HS-5 (cell line): Measurements from ENCODE around the gene SH3BGRL3.
"Not testable (repeated sequence)": the region's sequence is repeated elsewhere in the genome, so short reads cannot be mapped to it uniquely, and the experiment has no call there.

Source experiments
- DNase-seq: peaks from one replicate; pipeline ENCODE4 v3.0.0-alpha.2; 2012; ENCODE audit warnings: low read depth

Gene SH3BGRL3

GRCh38 chr1:26290882-26291261 lies 11.0 kb downstream of the SH3BGRL3 start:
- no peak for DNase-seq

- DNase-seq, result no peak
Measured at GRCh38 chr1:26291433-26291832, 11.5 kb downstream of the SH3BGRL3 start.

DNA sequence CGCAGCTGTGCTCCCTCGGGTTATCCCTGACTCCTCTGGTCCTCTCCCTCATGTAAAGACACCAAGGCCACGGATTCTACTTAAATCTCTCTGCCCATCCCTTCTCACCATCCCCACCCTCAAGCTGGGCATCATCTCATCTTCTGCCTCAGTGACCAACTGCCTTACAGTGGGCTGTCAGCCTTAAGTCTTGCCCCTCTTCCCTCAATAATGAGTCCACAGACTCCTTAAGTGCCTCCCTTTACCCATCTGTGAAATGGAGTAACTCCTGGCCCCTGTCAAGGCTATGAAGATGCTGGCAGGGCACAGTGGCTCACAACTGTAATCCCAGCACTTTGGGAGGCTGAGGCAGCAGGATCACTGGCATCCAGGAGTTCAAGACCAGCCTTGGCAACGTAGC lies 12.1 kb downstream of the SH3BGRL3 start:
- DNase-seq, result no peak

- not testable (repeated sequence) for DNase-seq
Measured at GRCh38 chr1:26292735-26293134, 12.8 kb downstream of the SH3BGRL3 start.

DNA sequence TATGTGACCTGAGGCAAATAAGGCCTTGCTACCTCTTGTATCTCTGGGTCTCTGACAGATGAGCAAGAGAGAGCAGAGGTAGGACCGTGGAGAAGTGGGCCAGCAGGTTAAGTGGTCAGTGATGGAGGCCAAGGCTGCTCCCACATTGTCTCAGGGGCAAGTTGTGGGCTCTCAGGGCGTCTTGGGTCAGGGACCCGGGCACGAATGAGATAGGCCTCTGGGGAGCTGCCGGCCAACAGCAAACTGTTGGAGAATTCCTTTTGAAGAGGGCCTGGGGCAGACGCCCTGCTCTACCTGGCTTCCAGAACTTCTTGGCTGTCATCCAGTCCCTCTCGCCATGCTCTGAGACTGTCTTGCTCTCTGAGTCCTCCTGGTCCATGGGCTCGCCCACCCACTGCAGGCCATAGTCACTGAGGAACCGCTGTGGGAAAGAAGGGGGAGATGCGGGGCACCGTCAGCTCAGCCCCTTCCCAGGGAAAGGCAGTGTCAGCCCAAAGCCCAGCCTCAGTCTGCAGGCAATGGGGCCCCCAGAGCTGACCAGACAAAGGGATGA lies 14.1 kb downstream of the SH3BGRL3 start:
- no peak for DNase-seq

GRCh38 chr1:26295194-26296138 lies 15.6 kb downstream of the SH3BGRL3 start:
- no peak for DNase-seq

DNA sequence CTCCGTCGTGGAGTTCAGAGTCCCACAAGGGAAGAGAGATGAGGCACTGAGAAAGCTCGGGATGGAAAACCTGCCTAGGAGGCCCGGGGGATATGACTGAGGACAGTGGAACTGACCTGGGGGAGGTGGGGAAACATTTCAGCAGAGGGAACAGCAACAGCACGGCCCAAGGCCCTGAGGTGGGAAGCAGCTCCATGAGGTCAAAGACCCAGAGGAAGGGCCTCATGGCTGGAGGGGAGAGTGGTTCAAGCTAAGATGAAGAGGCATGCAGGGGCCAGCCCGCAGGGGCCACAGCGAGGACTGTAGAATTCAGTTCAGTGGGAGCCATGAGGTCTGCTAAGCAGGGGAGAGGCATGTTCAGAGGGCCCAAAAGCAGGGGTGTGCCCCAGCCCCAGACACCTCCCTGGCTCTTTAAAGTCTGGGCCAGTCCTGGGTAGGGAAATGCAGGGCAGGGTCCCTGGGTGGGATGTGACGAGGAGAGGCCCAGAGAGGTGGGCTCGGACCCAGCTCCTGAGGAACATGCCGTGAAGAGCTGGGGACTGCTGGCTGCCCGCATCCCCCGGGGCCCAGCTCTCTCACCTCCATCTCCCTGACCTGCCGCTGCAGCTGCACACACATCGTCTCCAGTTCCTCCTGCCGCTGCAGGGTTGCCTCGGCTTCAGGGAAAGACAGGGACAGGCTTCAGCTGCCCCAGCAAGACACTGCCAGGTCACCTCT lies 16.6 kb downstream of the SH3BGRL3 start:
- no peak for DNase-seq

GRCh38 chr1:26297057-26297790 lies 17.3 kb downstream of the SH3BGRL3 start:
- DNase-seq, result no peak

GRCh38 chr1:26297791-26298124 lies 17.9 kb downstream of the SH3BGRL3 start:
- no peak for DNase-seq

GRCh38 chr1:26300578-26301275 lies 20.8 kb downstream of the SH3BGRL3 start:
- no peak for DNase-seq

DNA sequence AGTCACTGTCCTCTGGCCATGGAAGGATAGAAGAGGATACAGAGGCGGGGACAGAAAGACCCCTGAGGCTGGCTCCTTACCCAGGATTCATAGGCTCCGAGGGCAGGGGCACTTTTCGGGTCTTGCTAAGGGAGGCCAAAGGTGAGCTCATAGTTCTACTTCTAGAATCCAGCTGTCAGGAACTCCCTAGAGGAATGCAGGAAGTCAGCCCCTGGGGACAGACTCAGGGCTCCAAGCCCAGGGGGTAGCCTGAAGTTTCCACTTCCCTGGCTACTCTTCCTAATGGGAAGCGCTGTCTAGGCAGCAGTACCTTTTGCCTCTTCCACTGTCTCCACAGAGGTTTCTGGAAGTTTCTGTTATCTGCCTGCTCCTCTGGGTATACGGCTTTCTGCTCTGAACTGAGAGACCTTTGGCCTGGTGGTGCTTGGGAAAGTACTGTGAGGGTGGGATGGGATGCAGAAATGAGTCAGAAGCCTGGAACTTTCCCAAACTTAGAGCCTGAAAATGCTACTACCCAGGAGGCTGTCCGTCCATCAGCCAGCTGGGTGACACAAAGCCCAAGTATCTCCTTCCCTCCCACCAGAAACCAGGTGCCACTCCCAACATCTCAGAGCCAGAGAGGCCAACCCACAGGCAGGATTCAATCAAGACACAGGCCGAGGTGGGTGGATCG lies 23.0 kb downstream of the SH3BGRL3 start:
- peak; percentile 70 for DNase-seq

DNA sequence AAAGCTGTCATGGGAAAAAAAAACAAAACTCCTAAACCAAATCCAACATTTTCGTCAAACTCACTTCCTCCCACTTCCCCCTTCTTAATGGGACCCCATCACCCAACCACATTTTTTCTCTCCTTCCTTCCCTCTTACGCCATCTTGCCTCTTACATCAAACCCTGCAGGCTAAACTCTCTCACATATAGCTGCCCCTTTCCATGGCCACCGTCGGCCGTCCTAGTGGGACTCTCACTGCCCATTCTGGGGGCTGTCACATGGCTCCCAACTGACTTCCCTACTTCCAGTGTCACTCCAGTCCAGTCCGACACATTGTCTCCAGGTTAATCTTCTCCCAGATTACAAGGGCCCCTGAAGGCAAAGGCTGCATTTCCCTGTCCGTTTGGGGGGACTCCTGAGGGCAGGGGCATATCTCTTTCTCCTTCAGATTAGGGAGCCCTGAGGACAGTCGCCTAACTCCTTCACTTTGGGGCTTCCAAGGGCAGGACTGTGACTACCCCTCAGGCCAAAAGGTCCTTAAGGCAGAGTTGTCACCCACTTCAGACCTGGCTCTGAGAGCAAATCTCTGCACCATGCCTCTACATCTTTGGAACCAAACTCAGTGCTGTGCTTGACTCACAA lies 25.9 kb downstream of the SH3BGRL3 start:
- DNase-seq, result no peak

GRCh38 chr1:26306290-26307229 lies 26.7 kb downstream of the SH3BGRL3 start, which contains the start of gene UBXN11:
TSS of gene UBXN11 (minus strand) at chr1:26306636. CDS start at chr1:26302883, 3,753 bp downstream.
- DNase-seq, result peak; percentile 84

- no peak for DNase-seq
Measured at GRCh38 chr1:26307363-26307781, 27.5 kb downstream of the SH3BGRL3 start.

DNA sequence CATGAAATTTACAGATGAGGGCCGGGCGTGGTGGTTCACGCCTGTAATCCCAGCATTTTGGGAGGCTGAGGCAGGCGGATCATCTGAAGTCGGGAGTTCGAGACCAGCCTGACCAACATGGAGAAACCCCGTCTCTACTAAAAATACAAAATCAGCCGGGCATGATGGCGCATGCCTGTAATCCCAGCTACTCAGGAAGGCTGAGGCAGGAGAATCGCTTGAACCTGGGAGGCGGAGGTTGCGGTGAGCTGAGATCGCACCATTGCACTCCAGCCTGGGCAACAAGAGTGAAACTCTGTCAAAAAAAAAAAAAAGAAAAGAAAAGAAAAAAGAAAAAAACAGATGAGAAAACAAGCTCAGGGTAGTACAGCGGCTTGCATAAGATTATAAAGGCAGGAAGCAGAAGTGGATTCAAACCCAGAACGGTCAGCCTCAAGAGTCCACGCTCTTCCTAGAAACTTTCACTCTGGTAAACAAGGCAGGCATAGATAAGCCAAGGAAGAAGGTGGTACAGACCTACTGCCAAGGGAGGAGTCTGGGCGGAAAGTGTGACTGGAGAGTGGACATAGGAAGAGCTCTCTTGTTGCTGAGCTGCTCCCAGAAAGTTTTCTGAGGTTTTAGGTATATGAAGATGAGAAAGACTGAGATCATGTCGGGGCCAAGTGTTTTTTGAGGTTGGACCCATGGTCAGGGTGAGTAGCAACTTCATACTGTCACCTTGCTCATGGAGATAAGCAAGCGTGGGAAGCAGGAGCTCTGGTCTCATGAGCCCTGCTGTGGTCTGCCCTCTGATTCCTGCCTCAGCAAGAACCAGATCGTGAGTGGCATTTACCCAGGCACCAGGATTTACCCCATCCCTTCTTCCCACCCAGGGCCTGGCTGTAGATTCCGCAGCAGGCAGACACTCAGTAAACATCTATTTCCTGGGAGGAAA lies 28.3 kb downstream of the SH3BGRL3 start:
- not testable (repeated sequence) for DNase-seq

DNA sequence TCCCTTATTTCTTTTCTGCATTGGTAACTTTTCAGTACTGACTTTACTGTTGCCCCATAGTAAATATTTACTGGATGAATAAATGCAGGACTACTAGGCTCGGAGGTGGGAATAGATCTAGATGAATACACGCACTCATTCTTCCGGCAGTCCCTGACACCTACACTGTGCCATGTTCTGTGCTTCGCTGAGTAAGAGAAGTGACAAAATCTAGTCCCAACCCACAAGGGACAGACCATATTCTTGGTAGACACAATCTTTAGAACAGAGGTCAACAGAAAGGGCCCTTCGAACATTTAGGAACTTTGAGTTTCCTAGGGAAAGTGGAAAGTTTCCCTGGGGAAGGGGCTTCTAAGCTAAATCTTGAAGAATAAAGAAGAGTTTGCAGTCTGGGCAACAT lies 34.6 kb downstream of the SH3BGRL3 start:
- DNase-seq, result no peak

DNA sequence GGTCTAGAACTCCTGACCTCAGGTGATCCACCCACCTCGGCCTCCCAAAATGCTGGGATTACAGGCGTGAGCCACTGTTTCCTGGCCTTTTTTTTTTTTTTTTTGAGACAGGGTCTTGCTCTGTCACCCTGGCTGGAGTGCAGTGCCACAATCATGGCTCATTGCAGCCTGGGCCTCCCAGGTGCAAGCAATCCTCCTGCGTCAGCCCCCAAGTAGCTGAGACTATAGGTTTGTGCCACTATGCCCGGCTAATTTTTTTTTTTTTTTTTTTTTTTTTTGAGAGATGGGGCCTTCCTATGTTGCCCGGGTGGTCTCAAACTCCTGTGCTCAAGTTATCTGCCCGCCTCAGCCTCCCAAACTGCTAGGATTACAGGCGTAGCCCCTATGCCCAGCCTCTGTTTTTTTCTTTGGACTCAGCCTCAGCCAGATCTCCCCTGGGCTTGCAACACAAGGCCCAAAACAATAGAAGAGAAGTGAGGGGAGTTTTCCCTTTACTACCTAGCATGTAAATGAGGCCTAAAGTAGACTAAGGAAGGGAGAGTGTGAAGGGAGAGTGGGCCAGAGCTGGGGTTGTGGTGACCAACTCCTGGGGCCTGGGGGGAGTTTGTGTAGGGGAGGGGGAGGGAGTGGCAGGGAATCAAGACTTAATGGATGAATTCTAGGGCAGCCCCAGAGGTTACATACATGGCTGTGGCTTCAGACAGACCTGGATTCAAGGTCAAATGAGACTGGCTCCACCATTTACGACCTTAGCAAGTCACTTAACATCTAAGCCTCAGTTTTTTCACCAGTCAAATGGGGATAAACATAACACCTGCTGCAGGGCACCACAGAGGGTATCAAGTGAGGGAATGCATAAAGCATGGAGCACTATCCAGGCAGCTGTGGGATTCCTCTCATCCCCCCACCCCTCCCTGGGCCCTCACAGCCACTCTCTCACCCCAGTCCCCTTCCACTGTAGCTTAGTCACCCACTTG lies 36.3 kb downstream of the SH3BGRL3 start:
- no peak for DNase-seq
